CD4-positive, alpha-beta T cell (primary cell): ENCODE results near the gene ARSJ. TPM values are rescaled to one million over a fixed set of nuclear protein-coding genes. Genes with fewer than 3 reads are reported as not detected.

ENCODE experiments used
- ATAC-seq: fragments of 200-7000 bp; cut with Tn5 transposase; one replicate; pipeline ENCODE4 v1.10.0; 2022; ENCODE audit warnings: mild to moderate bottlenecking; ENCODE audit not compliant: poor library complexity
- CTCF ChIA-PET: fragments of 350-600 bp; sonication (Branson Sonifier 250); formaldehyde crosslinking; loops from one replicate; lab custom pipeline; 2021; ENCODE audit warnings: antibody characterized with exemption, inconsistent platforms; lab: Charles Lee
- POLR2A ChIA-PET: fragments of 350-600 bp; sonication (Branson Sonifier 250); formaldehyde crosslinking; loops from one replicate; lab custom pipeline; 2021; ENCODE audit warnings: antibody characterized with exemption, inconsistent platforms; lab: Charles Lee
- DNase-seq, 14 experiments: peaks; one replicate each; pipeline ENCODE4 v3.0.0-alpha.2; 2013 to 2020; ENCODE audit warnings: mixed read lengths in 2 of 14
- H3K27ac ChIP-seq, 2 donors: one replicate each; pipeline versions ENCODE4 v1.5.1 to v1.7.0; 2013; ENCODE audit warnings: low read length in 2 of 2, low read depth in 1 of 2, mild to moderate bottlenecking in 1 of 2
- H3K27me3 ChIP-seq, 2 experiments: 1 replicate in 1 of 2; 2 replicates in 1 of 2; pipeline versions ENCODE4 v1.6.1 to v1.7.0; 2013; ENCODE audit warnings: low read length in 2 of 2, control low read depth in 1 of 2, mild to moderate bottlenecking in 1 of 2, moderate library complexity in 1 of 2; ENCODE audit not compliant: insufficient read depth in 2 of 2, control insufficient read depth in 1 of 2
- H3K36me3 ChIP-seq: one replicate; pipeline ENCODE4 v1.6.1; 2013; ENCODE audit warnings: low read length, control low read depth; ENCODE audit not compliant: insufficient read depth
- H3K4me1 ChIP-seq: one replicate; pipeline ENCODE4 v1.6.1; 2013; ENCODE audit warnings: low read length, control low read depth; ENCODE audit not compliant: insufficient read depth
- H3K4me3 ChIP-seq: one replicate; pipeline ENCODE4 v1.5.1; 2013; ENCODE audit warnings: mild to moderate bottlenecking, low read length, moderate library complexity
- H3K9me3 ChIP-seq, 2 experiments: 1 replicate in 1 of 2; 2 replicates in 1 of 2; pipeline versions ENCODE4 v1.6.1 to v1.7.0; 2013; ENCODE audit warnings: low read length in 2 of 2, mild to moderate bottlenecking in 2 of 2, control low read depth in 1 of 2, moderate library complexity in 1 of 2; ENCODE audit not compliant: control insufficient read depth in 1 of 2, insufficient read depth in 1 of 2
- H3K27ac Mint-ChIP-seq: one replicate; pipeline ENCODE4 v1.8.0; 2020; ENCODE audit warnings: mixed read lengths
- H3K27me3 Mint-ChIP-seq: one replicate; pipeline ENCODE4 v1.8.0; 2021; ENCODE audit warnings: mixed read lengths
- H3K36me3 Mint-ChIP-seq: one replicate; pipeline ENCODE4 v1.8.0; 2021; ENCODE audit warnings: low read depth, mixed read lengths
- H3K4me1 Mint-ChIP-seq: one replicate; pipeline ENCODE4 v1.8.0; 2021; ENCODE audit warnings: low read depth, mixed read lengths
- H3K4me3 Mint-ChIP-seq: one replicate; pipeline ENCODE4 v1.8.0; 2020; ENCODE audit warnings: mild to moderate bottlenecking, mixed read lengths
- H3K9me3 Mint-ChIP-seq: one replicate; pipeline ENCODE4 v1.8.0; 2020; ENCODE audit warnings: mixed read lengths
- intact Hi-C, 2 experiments: fragments of 100-400 bp; cut with DNase I in 1 of 2; cut with micrococcal nuclease in 1 of 2; formaldehyde crosslinking; loops; one replicate each; pipeline versions ENCODE4 v1.15.1 to v1.9.0; 2023 to 2025; cut with DNase I, micrococcal nuclease
- total RNA-seq, 174 experiments: library from RNA in 2 of 174; stranded (reverse) in 2 of 174; gene quantifications; one replicate each; pipeline ENCODE4 v1.2.3 and lab custom pipeline; 2021 to 2026
- TF ChIP-seq, protein P1 (sequence below): fragments of 200-600 bp; IDR thresholded peaks from one replicate; pipeline ENCODE4 v1.8.0; 2022; ENCODE audit warnings: antibody characterized with exemption, mild to moderate bottlenecking

The ARSJ gene
- total RNA-seq, 2 experiments from 2014 or later: not detected

GRCh38 chr4:113921089-113921794 lies 58.2 kb downstream of the ARSJ start:
- H3K4me3 Mint-ChIP-seq: no peak overlapping the region
- no peaks in the 10 kb centered on the region for H3K36me3 ChIP-seq
- H3K4me1 ChIP-seq: no peaks in the 10 kb centered on the region
- no peaks in the 10 kb centered on the region for H3K27me3 ChIP-seq
- H3K36me3 Mint-ChIP-seq: no peaks in the 10 kb centered on the region
- no peaks in the 10 kb centered on the region for H3K9me3 Mint-ChIP-seq
- no peaks in the 10 kb centered on the region for H3K4me1 Mint-ChIP-seq
- intact Hi-C loops: no loop called here
- H3K9me3 ChIP-seq: no peaks in the 10 kb centered on the region
- DNase-seq: no peak
- POLR2A ChIA-PET: no interaction called here
- H3K27me3 Mint-ChIP-seq: no peaks in the 10 kb centered on the region
- H3K27ac ChIP-seq: no peak overlapping the region
- no peak overlapping the region for H3K4me3 ChIP-seq
- TF ChIP-seq, protein P1, sequence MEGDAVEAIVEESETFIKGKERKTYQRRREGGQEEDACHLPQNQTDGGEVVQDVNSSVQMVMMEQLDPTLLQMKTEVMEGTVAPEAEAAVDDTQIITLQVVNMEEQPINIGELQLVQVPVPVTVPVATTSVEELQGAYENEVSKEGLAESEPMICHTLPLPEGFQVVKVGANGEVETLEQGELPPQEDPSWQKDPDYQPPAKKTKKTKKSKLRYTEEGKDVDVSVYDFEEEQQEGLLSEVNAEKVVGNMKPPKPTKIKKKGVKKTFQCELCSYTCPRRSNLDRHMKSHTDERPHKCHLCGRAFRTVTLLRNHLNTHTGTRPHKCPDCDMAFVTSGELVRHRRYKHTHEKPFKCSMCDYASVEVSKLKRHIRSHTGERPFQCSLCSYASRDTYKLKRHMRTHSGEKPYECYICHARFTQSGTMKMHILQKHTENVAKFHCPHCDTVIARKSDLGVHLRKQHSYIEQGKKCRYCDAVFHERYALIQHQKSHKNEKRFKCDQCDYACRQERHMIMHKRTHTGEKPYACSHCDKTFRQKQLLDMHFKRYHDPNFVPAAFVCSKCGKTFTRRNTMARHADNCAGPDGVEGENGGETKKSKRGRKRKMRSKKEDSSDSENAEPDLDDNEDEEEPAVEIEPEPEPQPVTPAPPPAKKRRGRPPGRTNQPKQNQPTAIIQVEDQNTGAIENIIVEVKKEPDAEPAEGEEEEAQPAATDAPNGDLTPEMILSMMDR: no peak
- CTCF ChIA-PET: interaction anchor here (1.7 kb wide), 1 partner anchor 9 kb away, joined by 6 read pairs; no protein-coding TSS in a partner anchor
- no peak for ATAC-seq
- H3K27ac Mint-ChIP-seq: no peak overlapping the region

DNA sequence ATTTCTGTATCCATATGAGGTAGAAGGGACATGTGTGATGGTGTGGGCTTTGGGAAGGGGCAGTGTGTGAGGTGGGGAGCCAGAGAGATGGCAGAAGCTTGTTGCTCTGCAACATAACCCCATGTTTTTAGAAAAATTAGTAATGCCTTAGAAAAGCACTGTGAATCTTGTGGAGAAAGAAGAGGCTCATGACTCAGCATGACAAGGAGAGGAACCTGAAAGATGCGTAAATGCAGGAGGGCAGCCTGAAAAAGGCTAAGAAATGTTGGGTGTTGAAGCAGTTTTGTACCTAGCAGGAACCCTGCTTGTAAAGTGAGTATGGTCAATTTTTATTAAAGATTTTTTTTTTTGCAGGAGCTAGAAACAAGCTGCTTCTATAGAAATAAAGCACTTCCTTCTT lies 59.8 kb downstream of the ARSJ start:
- H3K27ac ChIP-seq: no peak overlapping the region
- TF ChIP-seq, protein P1: no peak
- POLR2A ChIA-PET: no interaction called here
- no peak overlapping the region for H3K4me3 Mint-ChIP-seq
- no peaks in the 10 kb centered on the region for H3K9me3 Mint-ChIP-seq
- no peaks in the 10 kb centered on the region for H3K36me3 ChIP-seq
- intact Hi-C loops: no loop called here
- CTCF ChIA-PET: no interaction called here
- no peak for ATAC-seq
- no peaks in the 10 kb centered on the region for H3K9me3 ChIP-seq
- no peak overlapping the region for H3K27ac Mint-ChIP-seq
- H3K4me1 ChIP-seq: no peaks in the 10 kb centered on the region
- H3K4me1 Mint-ChIP-seq: no peaks in the 10 kb centered on the region
- no peaks in the 10 kb centered on the region for H3K27me3 Mint-ChIP-seq
- H3K27me3 ChIP-seq: no peaks in the 10 kb centered on the region
- no peak for DNase-seq
- no peak overlapping the region for H3K4me3 ChIP-seq
- no peaks in the 10 kb centered on the region for H3K36me3 Mint-ChIP-seq

- Histone ChIP-seq H3K27me3 (no peaks in the 10 kb centered on the region), H3K9me3 (no peaks in the 10 kb centered on the region), H3K36me3 (no peaks in the 10 kb centered on the region), H3K27ac (no peak overlapping the region), H3K4me1 (no peaks in the 10 kb centered on the region), H3K4me3 (no peak overlapping the region)
- POLR2A ChIA-PET: no interaction called here
- H3K9me3 Mint-ChIP-seq: no peaks in the 10 kb centered on the region
- TF ChIP-seq, protein P1: no peak
- no peaks in the 10 kb centered on the region for H3K36me3 Mint-ChIP-seq
- H3K4me1 Mint-ChIP-seq: no peaks in the 10 kb centered on the region
- ATAC-seq (no peak), DNase-seq (no peak)
- H3K4me3 Mint-ChIP-seq: no peak overlapping the region
- H3K27me3 Mint-ChIP-seq: no peaks in the 10 kb centered on the region
- intact Hi-C loops: no loop called here
- no peak overlapping the region for H3K27ac Mint-ChIP-seq
- CTCF ChIA-PET: no interaction called here
Observed at GRCh38 chr4:113919145-113919544, 60.3 kb downstream of the ARSJ start.
